GM18505 (cell line): ENCODE results near the gene MAGEF1.
"Not testable (repeated sequence)": the region's sequence is repeated elsewhere in the genome, so short reads cannot be mapped to it uniquely, and the experiment has no call there.

ENCODE experiments used
- ATAC-seq: cut with Tn5 transposase; IDR thresholded peaks from one replicate; pipeline ENCODE4 v1.9.1; 2021; ENCODE audit not compliant: unreplicated experiment
- POLR2A ChIP-seq: IDR thresholded peaks from 4 replicates; pipeline ENCODE4 v1.6.1; 2011; ENCODE audit warnings: borderline replicate concordance; ENCODE audit not compliant: insufficient read depth, insufficient read length; ENCODE audit errors: extremely low read depth

The MAGEF1 gene

DNA sequence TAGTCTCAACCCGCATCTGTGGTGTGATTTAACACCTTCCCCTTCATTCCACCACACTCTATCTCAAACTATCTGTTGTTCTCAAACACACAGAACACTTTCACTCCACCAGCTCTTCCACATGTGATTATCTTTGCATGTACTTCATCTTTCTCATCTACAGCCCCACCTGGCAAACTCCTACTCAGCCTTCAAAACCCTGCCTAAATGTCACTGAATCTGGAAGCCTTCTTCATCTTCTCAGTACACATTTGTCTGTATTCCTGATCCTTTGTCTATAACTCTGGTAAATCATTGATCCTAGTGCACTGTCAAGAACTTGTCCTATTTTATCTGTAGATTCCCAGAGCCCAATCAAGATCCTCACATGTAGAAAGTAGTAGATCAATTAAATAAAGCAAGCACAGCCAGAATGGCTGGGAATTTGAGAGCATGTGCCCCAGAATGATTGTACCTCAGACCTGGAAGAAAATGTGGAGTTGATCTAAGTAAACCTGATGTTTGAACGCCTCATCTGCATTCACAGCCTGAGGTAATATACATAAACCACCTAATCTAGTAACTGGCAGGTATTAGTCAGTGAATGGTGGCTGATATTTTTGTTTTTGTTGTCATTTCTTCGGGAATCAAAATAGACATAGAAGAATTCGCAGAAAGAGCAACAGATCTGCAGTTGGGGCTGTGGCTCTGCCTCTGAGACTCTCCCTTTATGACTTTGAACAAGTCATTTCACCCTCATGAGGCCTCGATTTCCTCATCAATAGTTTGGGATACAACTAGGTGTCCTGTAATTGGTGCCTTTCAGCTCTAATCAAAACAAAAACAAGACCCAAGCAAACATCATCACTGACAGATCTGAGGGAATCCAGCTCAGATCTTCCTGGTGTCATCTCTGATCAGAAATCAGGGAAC is 28.0 kb upstream of the MAGEF1 start:
- ATAC-seq = no peak
- TF ChIP-seq POLR2A = no peak

DNA sequence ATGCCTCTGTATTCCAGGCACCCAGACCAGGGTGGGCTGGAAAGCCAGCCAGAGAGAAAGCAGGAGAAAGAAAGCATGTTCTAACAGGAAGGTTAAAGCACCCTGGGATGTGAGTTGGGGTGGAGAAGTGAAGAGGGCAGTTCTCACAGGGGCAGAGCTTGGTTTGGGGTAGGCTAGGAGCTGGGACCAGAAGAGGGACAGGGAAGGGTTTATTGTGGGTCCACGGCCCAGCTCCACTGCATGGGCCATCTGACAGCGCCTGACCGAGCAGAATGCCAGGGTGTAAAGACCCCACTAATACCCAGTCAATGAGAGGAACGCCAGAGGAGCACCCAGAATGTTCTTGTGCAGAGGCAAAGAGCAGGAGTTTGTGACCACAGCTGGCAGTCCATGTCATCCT is 27.1 kb upstream of the MAGEF1 start:
- no peak for TF ChIP-seq POLR2A
- ATAC-seq = no peak

DNA sequence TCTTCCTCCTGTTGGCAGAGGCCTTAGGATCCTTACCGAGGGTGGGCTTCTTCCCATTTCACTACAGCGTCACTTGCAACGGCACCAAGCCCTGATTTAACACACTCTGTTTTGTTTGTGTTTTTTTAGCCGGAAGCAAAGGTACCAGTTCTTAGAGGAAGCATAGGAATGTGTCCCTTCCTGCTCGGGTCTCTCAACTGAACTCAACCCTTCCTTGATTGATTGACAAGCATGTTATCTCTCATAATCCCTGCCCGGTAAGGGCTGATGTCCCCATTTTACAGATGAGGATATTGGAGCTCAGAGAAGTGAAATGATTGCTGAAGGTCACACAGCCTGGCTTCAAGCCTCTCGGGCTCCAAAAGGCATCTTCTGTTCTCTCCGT is 26.6 kb upstream of the MAGEF1 start:
- ATAC-seq = no peak
- no peak for TF ChIP-seq POLR2A

DNA sequence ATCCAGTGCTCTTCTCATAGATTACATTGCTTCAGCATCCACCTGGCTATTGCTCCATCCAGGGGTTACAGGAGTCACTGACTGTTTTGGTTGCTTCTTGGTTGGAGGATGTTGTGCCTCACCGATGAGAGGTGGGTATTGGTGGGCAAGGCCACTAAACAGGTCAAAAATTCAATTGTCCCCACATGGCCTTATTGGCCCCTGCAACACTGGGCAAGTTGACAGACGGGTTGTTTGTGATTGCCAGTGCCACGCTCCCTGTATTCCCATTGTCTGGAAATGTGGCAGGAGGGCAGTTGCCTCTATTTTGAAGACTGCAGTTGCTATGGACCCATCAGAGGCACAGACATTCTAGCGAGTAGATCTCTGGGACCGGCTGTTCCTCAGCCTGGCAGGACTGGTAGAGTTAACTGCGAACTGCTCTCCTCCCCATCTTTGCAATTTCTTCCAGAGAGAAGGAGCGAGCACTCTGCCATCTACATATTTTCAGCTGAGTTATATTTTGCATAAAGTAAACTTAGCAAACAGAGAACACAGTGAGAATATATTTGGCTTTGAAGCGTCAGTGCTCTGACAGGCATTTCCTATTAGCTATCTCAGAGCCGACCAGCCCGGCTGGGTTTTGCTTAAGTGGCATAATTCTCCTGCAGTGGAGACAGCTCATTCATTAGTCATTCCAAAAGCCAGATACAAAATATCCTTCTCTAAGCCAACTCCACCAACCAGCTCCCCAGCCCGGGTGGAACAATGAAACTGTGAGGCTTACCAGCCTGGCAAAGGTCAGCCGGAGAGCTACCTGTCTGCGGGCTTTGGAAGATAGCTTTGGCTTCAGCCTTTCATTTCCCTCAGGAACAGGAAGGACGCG is 26.0 kb upstream of the MAGEF1 start:
- ATAC-seq = no peak
- no peak for TF ChIP-seq POLR2A

DNA sequence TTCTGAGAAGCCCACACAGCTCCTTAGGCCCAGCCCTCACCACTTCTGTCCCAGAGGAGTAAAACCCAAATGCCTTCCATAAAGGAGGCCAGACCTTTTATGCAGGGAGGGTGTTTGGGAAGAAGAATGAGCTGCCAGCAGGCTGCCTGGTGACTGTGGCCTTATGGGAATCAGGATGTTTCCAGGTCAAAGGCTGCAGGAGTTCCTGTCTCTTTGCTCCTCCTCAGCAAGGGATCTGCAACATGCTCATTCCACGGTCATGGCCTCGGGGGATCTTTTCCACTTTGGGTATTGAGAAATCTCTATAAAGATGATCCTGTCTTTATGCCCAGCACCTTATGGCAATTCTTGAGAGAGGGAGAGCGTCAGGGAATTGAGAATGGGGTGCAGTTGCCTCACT is 25.2 kb upstream of the MAGEF1 start:
- TF ChIP-seq POLR2A = no peak
- no peak for ATAC-seq

DNA sequence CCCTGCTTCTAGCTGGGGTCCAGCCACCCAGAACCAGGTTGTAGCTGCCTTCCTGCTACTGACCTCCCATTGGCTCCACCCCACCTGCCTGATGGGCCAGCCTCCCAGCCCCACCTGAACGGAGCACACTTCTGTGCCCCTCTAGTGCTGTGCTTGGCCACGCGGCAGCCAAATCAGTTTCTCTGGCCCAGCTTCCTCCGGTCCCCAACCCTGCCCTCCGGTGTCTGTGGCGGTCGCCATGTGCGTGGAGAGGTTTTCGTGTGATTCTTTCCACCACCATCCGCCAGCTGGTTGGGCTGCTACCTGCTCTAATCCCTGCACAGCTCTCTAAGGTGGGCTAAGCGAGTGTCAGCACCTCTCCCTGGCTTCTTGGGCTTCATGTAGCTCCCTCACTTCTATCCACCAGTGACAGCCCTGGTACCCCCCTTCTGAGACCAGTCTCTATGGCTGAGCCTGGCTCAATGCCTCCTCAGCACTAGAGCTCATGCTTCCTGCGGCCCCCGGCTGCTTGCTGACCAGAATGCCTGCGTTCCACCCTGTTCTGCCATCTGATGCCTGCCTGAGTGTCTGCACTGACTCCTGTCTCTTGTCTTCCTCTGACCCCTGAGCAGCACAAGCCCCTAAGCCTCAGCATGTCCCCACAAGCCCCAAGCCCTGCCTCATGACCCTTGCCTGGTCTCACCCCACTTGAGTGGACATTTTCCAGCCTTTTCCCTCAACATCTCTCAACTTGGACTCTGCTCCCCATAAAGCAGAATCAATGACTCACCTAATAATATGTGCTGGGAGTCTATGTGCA is 23.2 kb upstream of the MAGEF1 start:
- ATAC-seq = no peak
- TF ChIP-seq POLR2A = no peak

DNA sequence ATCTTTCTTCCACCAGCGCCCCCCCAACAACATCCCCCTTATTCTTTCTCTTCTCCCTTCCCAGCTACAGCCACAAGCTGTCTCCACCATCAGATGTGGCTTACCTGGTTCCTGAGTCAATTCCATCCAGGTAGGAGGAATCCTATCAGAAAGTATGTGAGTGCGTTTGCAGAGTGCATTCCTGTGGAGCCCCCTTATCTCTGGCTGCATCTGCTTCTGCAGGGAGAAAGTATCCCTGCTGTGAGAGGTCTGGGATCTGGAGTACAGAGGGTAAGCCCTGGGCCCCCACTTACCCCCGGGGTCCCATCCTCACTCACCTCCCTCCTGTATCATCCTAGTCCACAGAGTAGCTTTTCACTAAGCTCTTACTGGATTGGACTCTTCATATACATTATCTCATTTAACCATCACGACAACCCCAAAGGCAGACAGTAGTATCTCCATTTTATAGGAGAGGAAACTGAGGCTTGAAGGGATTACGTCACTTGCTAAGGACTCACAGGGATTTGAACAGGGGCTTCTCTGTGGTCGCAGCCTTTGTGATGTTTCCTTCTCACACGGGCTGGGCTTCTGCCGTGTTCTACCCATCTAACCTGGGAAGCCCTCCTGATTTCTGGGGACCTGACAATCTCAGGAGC is 22.2 kb upstream of the MAGEF1 start:
- TF ChIP-seq POLR2A = no peak
- ATAC-seq = no peak

DNA sequence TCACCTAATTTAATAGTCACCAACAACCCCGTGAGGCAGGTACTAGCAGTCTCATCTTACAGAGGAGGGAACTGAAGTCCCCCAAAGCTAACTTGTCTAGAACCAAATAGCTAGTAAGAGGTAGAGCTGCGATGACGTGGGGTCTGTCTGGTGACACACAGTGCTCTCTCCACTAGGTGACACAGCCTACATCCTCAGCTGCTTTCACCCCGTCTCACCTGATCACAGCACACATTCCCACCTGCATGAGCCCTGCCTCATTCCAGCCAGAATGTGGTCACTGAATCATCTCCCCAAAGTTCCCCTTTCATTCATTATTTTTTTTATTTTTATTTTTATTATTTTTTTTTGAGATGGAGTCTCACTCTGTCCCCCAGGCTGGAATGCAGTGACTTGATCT is 21.3 kb upstream of the MAGEF1 start:
- ATAC-seq = no peak
- TF ChIP-seq POLR2A = no peak

DNA sequence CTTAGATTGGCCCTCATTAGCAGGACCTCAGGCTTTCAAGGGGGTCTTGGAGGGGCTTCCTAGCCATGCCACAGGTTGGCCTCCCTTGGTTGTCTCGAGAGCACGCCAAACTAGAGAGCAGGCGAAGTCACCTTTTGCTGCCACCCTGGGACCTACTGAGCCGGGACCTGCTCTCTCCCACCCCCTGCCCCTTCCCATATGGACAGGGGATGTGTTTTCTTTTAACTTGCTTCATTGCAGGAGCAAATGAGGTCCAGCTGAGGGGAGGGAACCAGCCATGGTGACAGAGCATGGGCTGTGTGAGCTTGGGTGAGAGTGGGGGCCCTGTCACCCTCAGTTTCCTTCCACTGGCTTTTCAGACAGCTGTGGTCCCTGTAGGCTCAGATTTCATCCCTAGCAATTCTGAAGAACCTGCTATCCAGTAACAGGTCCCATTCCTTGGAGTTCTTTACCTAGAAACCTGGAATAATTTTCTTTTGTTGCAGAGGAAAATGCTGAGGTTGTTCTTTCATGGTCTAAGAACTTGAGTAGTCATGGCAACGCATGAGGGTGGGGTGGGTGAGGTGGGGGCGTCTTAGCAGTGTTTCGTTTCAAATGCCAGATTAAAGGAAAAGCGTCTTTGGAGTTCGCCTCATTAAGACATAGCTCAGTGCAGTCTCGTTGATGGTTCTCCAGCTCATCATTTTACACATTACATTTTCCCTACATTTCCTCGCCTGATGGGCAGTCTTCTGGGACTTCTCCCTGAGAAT is 20.1 kb upstream of the MAGEF1 start:
- no peak for TF ChIP-seq POLR2A
- ATAC-seq = no peak

DNA sequence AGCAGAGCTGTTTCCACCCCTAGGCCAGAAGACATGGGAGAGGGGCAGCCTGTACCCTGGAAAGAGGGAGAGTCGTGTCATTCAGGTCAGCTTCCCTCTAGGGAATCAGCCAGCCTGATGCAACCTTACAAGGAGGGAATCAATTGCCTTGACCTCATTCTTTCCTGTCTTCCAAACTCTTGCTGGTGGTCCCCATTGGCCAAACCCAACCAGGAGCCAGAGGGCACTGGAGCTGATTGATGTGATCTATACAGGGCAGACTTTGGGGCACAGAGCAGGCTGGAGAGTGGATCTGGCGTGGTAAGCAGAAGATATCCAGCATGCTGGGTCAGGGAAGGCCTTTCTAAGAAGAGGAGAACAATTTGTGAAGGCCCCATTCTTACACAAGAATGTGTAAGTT is 19.1 kb upstream of the MAGEF1 start:
- TF ChIP-seq POLR2A = no peak
- no peak for ATAC-seq

DNA sequence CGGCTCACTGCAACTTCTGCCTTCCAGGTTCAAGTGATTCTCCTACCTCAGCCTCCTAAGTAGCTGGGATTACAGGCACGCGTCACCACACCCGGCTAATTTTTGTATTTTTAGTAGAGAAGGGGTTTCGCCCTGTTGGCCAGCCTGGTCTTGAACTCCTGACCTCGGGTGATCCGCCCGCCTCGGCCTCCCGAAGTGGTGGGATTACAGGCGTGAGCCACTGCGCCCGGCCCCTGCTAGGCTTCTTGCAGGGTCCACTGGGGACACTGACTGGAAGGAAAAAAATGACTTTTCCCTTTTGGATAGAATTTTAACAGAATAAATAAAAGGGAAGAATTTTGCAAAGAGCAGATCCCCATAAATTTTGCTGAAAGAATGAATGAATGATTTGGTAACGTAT is 17.3 kb upstream of the MAGEF1 start:
- ATAC-seq = not testable (repeated sequence)

DNA sequence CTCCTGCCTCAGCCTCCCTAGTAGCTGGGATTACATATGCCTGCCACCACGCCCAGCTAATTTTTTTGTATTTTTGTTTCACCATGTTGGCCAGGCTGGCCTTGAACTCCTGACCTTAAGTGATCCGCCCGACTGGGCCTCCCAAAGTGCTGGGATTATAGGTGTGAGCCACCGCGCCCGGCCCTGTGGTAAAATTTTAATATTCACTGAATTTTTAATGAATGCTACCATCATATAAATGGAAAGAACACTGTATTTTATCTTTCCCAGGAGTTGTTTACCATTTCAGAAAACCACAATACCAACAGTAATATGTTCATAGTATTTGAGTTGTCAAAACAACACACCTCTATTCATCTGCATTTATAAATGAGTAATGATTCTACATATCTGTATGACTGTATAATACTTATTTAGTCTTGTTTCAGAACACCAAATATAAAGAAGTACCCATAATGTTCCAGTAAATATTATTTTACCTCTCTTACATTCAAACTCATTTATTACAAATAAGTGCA is 16.2 kb upstream of the MAGEF1 start:
- no peak for TF ChIP-seq POLR2A
- no peak for ATAC-seq

DNA sequence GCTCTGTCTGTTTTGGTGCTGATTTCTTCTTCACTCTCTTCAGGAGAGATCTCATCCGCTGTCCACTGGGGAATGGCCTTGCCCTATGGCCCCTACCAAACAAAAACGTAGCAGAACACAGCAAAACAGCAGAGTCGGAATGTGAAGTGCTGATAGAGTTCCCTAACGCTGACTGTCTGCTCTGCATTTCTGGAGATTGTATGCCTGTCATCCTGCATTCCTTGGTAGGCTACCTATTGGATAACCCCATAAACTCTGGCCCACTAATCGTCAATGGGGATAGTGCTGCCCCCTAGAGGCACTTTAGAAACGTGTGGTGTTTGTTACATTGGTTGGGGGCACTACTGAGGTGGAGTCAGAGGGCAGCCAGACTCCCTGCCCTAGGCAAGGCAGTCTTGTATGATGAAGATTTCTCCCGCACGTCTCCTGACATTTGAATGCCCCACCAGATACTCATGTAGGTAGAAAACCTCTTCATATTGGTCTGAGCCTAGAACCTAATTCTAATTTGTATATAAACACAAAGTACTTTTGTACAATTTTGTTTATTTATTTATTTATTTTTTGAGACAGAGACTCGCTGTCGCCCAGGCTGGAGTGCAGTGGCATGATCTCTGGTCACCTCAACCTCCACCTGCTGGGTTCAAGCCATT is 15.6 kb upstream of the MAGEF1 start:
- no peak for ATAC-seq
- TF ChIP-seq POLR2A = no peak
